Measurements from ENCODE around the gene MAL. TPM values are rescaled to one million over a fixed set of nuclear protein-coding genes. Genes with fewer than 3 reads are reported as not detected.
"Not testable (repeated sequence)": the region's sequence is repeated elsewhere in the genome, so short reads cannot be mapped to it uniquely, and the experiment has no call there.

MAL gene
- total RNA-seq, 3 donors from 2014 or later: 5.6 to 6.1 (median 6.1) TPM

DNA sequence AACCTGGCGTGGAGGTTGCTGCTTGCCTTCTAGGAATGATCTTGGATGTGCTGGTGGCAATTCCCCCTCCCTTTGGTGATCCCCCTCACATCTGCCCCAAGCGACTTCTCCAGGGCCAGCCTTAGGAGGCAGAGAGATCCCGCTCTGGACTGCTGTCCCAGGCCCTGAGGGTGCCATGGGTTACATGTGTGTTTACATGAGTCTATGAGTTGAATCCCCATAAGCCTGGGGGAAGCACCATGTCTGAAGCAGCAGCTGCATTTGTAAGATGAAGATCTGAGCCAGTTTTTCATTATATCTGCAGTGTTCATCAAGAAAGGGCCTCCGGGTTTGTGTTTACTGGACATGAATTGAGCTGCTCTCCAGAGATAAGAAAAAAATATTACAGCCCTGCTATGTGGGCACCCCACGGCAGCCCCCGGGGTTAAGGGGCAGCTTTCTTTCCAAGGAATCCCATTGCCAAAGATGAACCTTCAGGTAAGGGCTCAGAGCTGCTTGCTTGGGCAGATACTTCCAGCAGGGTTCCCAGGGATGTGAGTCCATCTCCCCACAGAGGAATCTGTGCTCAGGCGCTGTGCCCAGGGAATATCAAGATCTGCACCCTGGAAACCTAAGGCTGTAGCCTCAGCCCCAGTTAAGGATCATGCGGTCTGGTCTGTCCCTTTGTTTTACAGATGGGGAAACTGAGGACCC lies 50.1 kb downstream of the MAL start:
- Mint-ChIP-seq H3K4me3 (peak overlapping the region; percentile 54), H3K4me1 (ENCODE audit: low read depth) (peaks cover 62% of the 10 kb centered on the region), H3K9me3 (peaks cover 5% of the 10 kb centered on the region), H3K36me3 (ENCODE audit: insufficient read depth) (no peaks in the 10 kb centered on the region), H3K27me3 (ENCODE audit: low read depth) (no peaks in the 10 kb centered on the region)
- DNase-seq (no peak), ATAC-seq (no peak)

DNA sequence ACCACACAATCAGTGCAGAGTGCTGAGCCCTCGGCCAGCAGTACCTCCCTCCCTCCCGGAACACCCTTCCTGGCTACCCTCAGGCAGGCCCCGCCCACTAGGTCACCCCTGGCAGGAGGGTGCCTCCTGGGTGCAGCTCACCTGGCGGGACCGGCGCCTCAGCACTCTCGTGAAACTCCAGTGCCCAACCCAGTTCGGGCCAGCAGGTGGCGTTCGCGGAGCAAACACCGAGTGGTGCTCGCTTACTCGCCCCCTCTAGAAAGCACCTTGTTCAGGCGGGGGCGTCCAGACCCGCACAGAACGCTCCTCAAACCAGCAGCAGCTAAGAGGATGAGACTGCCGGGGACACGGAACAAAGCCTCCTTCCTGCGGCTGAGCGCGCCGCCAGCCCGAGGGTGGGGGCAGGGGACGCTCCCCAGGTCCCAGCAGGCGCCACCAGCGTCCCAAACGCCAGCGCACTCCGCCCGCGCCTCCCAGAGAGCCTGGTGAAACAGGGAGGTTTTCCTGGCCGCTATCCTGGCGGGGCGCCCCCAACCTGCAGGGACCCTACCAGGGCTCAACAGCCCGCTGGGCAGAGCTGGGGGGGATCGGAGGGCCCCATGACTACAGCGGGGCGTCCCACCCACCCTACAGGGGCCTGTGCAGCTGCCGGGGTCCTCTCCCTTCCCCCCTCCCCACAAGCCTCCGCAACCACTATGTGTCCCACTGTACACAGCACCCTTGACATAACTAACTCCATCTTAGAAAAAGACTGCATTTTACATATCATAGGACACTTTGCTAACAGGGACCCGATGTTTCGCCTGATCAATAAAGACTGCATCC lies 51.4 kb downstream of the MAL start:
- Mint-ChIP-seq H3K36me3 (ENCODE audit: insufficient read depth) (no peaks in the 10 kb centered on the region), H3K4me1 (ENCODE audit: low read depth) (peaks cover 62% of the 10 kb centered on the region), H3K9me3 (peaks cover under 1% of the 10 kb centered on the region), H3K4me3 (peak overlapping the region; percentile 75), H3K27me3 (ENCODE audit: low read depth) (no peaks in the 10 kb centered on the region)
- DNase-seq: peak; percentile 91
- peak; percentile 78 to 81 for ATAC-seq

DNA sequence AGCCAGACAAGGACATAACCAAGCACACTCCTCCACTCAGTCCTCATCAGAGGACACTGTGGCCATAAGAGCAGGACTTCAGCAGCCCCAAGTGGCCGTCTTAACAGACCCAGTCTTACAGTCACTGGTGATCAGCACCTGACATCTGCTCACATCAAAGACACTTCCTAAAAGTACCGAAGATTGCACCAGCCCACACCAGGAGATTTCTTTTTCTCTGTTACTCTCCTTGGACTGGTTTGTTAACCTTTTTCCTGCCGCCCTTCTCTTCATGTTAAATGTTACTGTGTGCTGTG lies 52.0 kb downstream of the MAL start:
- Mint-ChIP-seq H3K4me3 (peak overlapping the region; percentile 59), H3K9me3 (no peaks in the 10 kb centered on the region), H3K36me3 (ENCODE audit: insufficient read depth) (no peaks in the 10 kb centered on the region), H3K27me3 (ENCODE audit: low read depth) (no peaks in the 10 kb centered on the region), H3K4me1 (ENCODE audit: low read depth) (peaks cover 62% of the 10 kb centered on the region)
- DNase-seq: no peak
- no peak for ATAC-seq

DNA sequence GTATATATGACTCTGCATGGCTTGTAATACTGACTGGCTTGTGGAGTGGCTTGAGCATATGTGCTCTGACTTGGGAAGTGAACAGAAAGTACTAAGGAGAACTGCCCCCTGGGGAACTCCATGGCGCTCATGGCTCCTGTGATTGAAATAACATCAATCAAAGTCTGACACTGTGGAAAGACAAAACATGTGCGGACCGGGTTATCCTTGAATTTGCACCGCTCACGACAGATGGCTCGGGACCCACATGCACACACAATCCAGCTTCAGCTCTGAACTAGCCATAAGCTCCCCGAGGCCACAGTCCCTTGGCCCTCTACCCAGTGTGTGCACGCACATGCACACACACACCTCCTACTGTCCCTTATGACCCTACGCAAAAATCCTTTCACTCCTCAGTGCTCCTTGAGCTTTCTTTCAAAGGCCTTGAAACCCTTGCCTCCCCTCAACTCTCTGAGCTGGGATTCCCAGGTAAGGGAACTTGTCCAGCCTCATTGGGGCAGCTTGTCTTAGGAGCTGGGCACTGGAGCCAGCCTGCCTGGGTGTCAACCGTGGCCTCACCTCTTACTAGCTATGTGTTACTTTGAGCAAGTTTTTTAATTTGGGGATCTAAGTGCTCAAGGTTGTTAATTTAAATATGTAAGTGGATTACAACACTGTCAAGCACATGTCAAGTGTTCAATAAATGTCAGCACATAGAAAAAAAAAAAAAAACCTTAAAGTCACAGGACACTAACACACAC lies 52.5 kb downstream of the MAL start:
- H3K9me3 Mint-ChIP-seq: no peaks in the 10 kb centered on the region
- DNase-seq (no peak), ATAC-seq (no peak)
- no peaks in the 10 kb centered on the region for H3K27me3 Mint-ChIP-seq (ENCODE audit: low read depth)
- no peaks in the 10 kb centered on the region for H3K36me3 Mint-ChIP-seq (ENCODE audit: insufficient read depth)
- H3K4me3 Mint-ChIP-seq: no peak overlapping the region
- peaks cover 58% of the 10 kb centered on the region for H3K4me1 Mint-ChIP-seq (ENCODE audit: low read depth)

DNA sequence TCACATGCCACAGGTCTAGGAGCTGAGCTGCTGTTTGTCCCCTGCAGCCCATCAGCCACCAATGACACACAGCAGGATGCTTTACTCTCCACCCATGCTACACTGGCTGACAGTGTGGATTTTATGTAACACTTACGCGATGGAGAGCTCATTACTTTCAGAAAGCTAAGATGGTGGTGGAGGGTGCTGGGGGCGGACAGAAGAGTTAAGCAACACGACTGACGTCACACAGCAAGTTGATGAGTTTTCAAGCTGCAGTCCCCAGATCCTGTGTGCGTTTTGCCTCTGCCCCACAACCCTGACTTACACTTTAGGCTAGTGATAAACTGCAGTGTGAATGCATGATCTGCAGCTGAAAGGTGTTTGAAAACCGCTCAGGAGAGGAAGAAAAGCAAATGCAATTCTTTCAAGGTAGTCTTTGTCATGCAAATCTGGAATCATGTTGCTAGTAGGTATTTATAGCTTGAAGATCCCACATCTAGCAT lies 53.7 kb downstream of the MAL start:
- ATAC-seq (peak in 1 of 2 donors; percentile 23), DNase-seq (no peak)
- no peaks in the 10 kb centered on the region for H3K9me3 Mint-ChIP-seq
- H3K4me3 Mint-ChIP-seq: no peak overlapping the region
- peaks cover 46% of the 10 kb centered on the region for H3K4me1 Mint-ChIP-seq (ENCODE audit: low read depth)
- H3K36me3 Mint-ChIP-seq (ENCODE audit: insufficient read depth): no peaks in the 10 kb centered on the region
- H3K27me3 Mint-ChIP-seq (ENCODE audit: low read depth): no peaks in the 10 kb centered on the region

DNA sequence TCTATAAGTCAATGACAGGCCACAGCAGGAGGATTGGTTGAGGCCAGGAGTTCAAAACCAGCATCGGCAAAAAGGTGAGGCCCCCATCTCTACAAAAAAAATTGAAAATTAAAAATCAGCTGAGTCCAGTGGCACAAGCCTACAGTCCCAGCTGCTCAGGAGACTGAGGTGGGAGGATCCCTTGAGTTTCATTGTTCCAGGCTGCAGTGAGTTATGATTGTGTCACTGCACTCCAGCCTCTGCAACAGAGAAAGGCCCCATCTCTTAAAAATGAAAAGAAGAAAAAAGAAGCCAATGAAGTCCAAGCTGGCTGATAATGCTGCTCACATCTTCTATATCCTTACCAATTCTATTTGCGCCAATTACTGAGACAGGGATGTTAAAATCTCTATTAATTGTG lies 57.0 kb downstream of the MAL start:
- H3K36me3 Mint-ChIP-seq (ENCODE audit: insufficient read depth): peaks cover 16% of the 10 kb centered on the region
- H3K9me3 Mint-ChIP-seq: no peaks in the 10 kb centered on the region
- DNase-seq: no peak
- H3K4me3 Mint-ChIP-seq: no peak overlapping the region
- no peaks in the 10 kb centered on the region for H3K27me3 Mint-ChIP-seq (ENCODE audit: low read depth)
- peaks cover 17% of the 10 kb centered on the region for H3K4me1 Mint-ChIP-seq (ENCODE audit: low read depth)
- no peak for ATAC-seq

DNA sequence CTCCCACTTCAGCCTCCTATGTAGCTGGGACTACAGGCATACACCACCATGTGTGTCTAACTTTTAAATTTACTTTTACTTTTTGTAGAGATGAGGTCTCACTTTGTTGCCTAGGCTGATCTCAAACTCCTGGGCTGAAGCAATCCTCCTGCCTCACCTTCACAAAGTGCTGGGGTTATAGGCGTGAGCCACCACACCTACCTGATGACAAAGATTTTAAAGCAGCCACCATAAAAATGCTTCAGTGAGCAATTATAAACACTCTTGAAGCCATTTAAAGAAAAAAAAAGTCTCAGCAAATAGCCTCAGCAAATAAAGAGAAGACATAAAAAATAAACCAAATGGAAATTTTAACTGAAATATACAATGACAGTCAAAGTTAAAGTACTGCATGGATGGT lies 60.5 kb downstream of the MAL start:
- DNase-seq (no peak), ATAC-seq (no peak)
- H3K4me1 Mint-ChIP-seq (ENCODE audit: low read depth): no peaks in the 10 kb centered on the region
- no peaks in the 10 kb centered on the region for H3K9me3 Mint-ChIP-seq
- H3K4me3 Mint-ChIP-seq: no peak overlapping the region
- H3K36me3 Mint-ChIP-seq (ENCODE audit: insufficient read depth): peaks cover 27% of the 10 kb centered on the region
- H3K27me3 Mint-ChIP-seq (ENCODE audit: low read depth): no peaks in the 10 kb centered on the region

DNA sequence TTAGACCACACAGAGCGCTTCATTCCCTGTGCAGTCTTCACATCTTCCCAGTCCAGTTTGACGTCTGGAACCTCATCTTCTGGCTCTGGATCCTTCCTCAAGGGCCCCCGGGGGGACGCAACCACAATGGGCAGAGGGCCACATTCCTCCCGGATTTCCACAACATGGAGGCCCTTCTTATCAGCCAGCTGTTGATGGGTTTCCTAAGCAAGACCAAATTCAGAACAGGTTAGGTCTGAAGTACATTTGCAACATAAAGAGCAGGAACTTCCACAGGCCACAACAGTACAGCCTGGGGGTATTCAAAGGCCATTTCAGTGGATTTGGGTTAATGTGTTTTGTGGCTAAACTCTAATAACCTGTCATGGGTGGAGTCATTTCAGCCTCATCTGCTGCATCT lies 61.9 kb downstream of the MAL start:
- Mint-ChIP-seq H3K4me3 (no peak overlapping the region), H3K36me3 (ENCODE audit: insufficient read depth) (peaks cover 30% of the 10 kb centered on the region), H3K9me3 (no peaks in the 10 kb centered on the region), H3K4me1 (ENCODE audit: low read depth) (no peaks in the 10 kb centered on the region), H3K27me3 (ENCODE audit: low read depth) (no peaks in the 10 kb centered on the region)
- ATAC-seq: no peak
- no peak for DNase-seq

DNA sequence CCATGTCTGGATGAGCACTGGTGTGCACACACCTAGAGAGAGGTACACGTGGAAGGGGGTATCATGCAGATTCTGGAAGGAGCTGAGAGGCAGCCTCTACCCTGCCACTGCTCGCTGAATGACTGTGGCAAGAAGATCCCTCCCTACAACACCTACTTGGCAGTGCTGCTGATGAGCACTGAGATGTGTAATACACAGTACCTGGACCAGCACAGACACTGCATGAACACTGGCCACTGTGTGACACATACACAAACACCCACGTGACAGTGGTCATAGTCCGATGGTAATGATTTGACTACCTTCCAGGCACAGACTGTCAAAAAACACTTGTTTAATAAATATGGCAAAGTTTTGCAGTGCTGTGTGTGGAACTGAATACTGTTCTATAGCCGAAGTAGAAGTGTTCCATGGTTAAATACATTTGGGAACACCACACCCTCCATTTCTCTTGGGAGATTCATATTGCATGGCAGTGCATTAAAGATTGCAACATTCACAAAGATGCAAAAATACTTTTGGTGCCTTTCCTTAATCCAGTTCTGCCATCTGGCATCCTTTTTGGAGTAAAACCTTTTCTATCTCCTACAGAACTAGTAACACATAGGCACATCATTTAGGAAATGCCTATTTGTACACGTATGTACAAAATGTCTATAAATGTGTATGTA lies 66.5 kb downstream of the MAL start:
- H3K9me3 Mint-ChIP-seq: no peaks in the 10 kb centered on the region
- H3K4me1 Mint-ChIP-seq (ENCODE audit: low read depth): peaks cover 19% of the 10 kb centered on the region
- H3K27me3 Mint-ChIP-seq (ENCODE audit: low read depth): no peaks in the 10 kb centered on the region
- no peak overlapping the region for H3K4me3 Mint-ChIP-seq
- DNase-seq (no peak), ATAC-seq (no peak)
- H3K36me3 Mint-ChIP-seq (ENCODE audit: insufficient read depth): peaks cover 47% of the 10 kb centered on the region

DNA sequence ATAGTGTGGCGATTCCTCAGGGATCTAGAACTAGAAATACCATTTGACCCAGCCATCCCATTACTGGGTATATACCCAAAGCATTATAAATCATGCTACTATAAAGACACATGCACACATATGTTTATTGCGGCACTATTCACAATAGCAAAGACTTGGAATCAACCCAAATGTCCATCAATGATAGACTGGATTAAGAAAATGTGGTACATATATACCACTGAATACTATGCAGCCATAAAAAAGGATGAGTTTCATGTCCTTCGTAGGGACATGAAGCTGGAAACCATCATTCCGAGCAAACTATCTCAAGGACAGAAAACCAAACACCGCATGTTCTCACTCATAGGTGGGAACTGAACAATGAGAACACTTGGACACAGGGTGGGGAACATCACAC lies 72.8 kb downstream of the MAL start:
- not testable (repeated sequence) for H3K27me3 Mint-ChIP-seq (ENCODE audit: low read depth)
- peaks cover 20% of the 10 kb centered on the region for H3K4me1 Mint-ChIP-seq (ENCODE audit: low read depth)

DNA sequence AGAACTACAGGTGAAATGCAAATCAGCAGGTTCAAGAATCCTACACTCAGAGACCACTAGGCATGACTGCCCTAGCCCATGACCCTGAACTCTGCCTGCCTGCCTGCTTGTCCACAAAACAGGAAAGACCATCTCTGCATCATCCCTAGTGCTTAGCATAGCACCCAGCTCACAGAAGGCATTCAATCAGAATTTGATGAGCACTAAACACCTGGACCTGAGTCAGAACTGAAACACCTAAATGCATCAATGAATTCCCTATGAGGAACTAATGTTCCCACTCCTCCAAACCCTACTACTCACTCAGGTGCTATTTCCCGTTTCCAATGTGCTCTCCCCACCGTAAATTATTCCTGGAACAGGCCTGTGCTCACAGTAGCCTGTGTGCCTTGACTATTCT lies 74.4 kb downstream of the MAL start:
- peaks cover 57% of the 10 kb centered on the region for H3K36me3 Mint-ChIP-seq (ENCODE audit: insufficient read depth)
- ATAC-seq: no peak
- H3K4me3 Mint-ChIP-seq: no peak overlapping the region
- no peak for DNase-seq
- H3K4me1 Mint-ChIP-seq (ENCODE audit: low read depth): peaks cover 18% of the 10 kb centered on the region
- H3K9me3 Mint-ChIP-seq: no peaks in the 10 kb centered on the region
- H3K27me3 Mint-ChIP-seq (ENCODE audit: low read depth): no peaks in the 10 kb centered on the region

More for the DNA sequence above, 72.8 kb downstream of the MAL start:
- not testable (repeated sequence) for DNase-seq, H3K4me3 Mint-ChIP-seq, H3K9me3 Mint-ChIP-seq, ATAC-seq
- peaks cover 61% of the 10 kb centered on the region for H3K36me3 Mint-ChIP-seq (ENCODE audit: insufficient read depth)
